H9 (cell line): Measurements from ENCODE around the gene SLC13A5. TPM values are rescaled to one million over a fixed set of nuclear protein-coding genes. Genes with fewer than 3 reads are reported as not detected.

ENCODE experiments used
- DNase-seq: peaks from one replicate; pipeline ENCODE4 v3.0.0-alpha.2; 2017
- H2AFZ ChIP-seq: one replicate; pipeline ENCODE4 v1.6.1; 2013; ENCODE audit warnings: mild to moderate bottlenecking, low read length, control low read depth, moderate library complexity
- H2AK5ac ChIP-seq: 2 replicates; pipeline ENCODE4 v1.6.1; 2013; ENCODE audit warnings: low read length, control low read depth, mixed read lengths; ENCODE audit not compliant: insufficient read length
- H2BK120ac ChIP-seq: one replicate; pipeline ENCODE4 v1.6.1; 2013; ENCODE audit warnings: low read depth, mild to moderate bottlenecking, low read length, control low read depth, inconsistent platforms; ENCODE audit not compliant: poor library complexity, severe bottlenecking
- H2BK12ac ChIP-seq: 2 replicates; pipeline ENCODE4 v1.6.1; 2013; ENCODE audit warnings: low read length, control low read depth, mixed read lengths, low read depth; ENCODE audit not compliant: insufficient read length
- H2BK15ac ChIP-seq: 2 replicates; pipeline ENCODE4 v1.6.1; 2013; ENCODE audit warnings: low read depth, low read length, control low read depth
- H2BK20ac ChIP-seq: one replicate; pipeline ENCODE4 v1.6.1; 2013; ENCODE audit warnings: low read depth, mild to moderate bottlenecking, low read length, control low read depth, inconsistent platforms; ENCODE audit not compliant: poor library complexity, severe bottlenecking
- H2BK5ac ChIP-seq: 2 replicates; pipeline ENCODE4 v1.6.1; 2013; ENCODE audit warnings: low read length, control low read depth, mixed read lengths; ENCODE audit not compliant: insufficient read length
- H3K14ac ChIP-seq: 2 replicates; pipeline ENCODE4 v1.6.1; 2013; ENCODE audit warnings: low read length, control low read depth; ENCODE audit not compliant: insufficient read depth
- H3K18ac ChIP-seq: 2 replicates; pipeline ENCODE4 v1.6.1; 2013; ENCODE audit warnings: low read depth, mild to moderate bottlenecking, mixed read lengths, low read length, control low read depth; ENCODE audit not compliant: insufficient read length
- H3K23ac ChIP-seq: 2 replicates; pipeline ENCODE4 v1.6.1; 2013; ENCODE audit warnings: low read length, control low read depth, mixed read lengths, low read depth; ENCODE audit not compliant: insufficient read length
- H3K23me2 ChIP-seq: 2 replicates; pipeline ENCODE4 v1.6.1; 2013; ENCODE audit warnings: low read depth, mild to moderate bottlenecking, mixed read lengths, low read length, control low read depth; ENCODE audit not compliant: insufficient read length, poor library complexity, severe bottlenecking
- H3K27ac ChIP-seq: 2 replicates; pipeline ENCODE4 v1.5.1; 2013; ENCODE audit warnings: low read length, control low read depth, mixed read lengths, low read depth; ENCODE audit not compliant: insufficient read length
- H3K27me3 ChIP-seq: 2 replicates; pipeline ENCODE4 v1.6.1; 2013; ENCODE audit warnings: low read length, control low read depth, inconsistent platforms; ENCODE audit not compliant: insufficient read depth
- H3K4ac ChIP-seq: 2 replicates; pipeline ENCODE4 v1.6.1; 2013; ENCODE audit warnings: low read depth, mild to moderate bottlenecking, control low read depth, inconsistent platforms, low read length, moderate library complexity
- H3K4me1 ChIP-seq: 2 replicates; pipeline ENCODE4 v1.6.1; 2013; ENCODE audit warnings: low read length, control low read depth, inconsistent platforms; ENCODE audit not compliant: insufficient read depth
- H3K4me2 ChIP-seq: 2 replicates; pipeline ENCODE4 v1.6.1; 2013; ENCODE audit warnings: low read length, control low read depth, mixed read lengths; ENCODE audit not compliant: insufficient read length, insufficient read depth
- H3K56ac ChIP-seq: 2 replicates; pipeline ENCODE4 v1.6.1; 2013; ENCODE audit warnings: low read depth, mild to moderate bottlenecking, mixed read lengths, low read length, control low read depth; ENCODE audit not compliant: insufficient read length
- H3K79me1 ChIP-seq: 2 replicates; pipeline ENCODE4 v1.6.1; 2013; ENCODE audit warnings: low read depth, mild to moderate bottlenecking, moderate library complexity, low read length, control low read depth, inconsistent platforms; ENCODE audit not compliant: insufficient read depth, poor library complexity, severe bottlenecking
- H3K79me2 ChIP-seq: 2 replicates; pipeline ENCODE4 v1.6.1; 2013; ENCODE audit warnings: low read length, control low read depth, inconsistent platforms; ENCODE audit not compliant: insufficient read depth
- H3K9ac ChIP-seq: 2 replicates; pipeline ENCODE4 v1.6.1; 2013; ENCODE audit warnings: low read length, control low read depth, mixed read lengths; ENCODE audit not compliant: insufficient read length; ENCODE audit errors: extremely low read depth
- H3K9me3 ChIP-seq: one replicate; pipeline ENCODE4 v1.6.1; 2013; ENCODE audit warnings: low read depth, low read length, inconsistent platforms; ENCODE audit not compliant: control insufficient read depth
- H3T11ph ChIP-seq: one replicate; pipeline ENCODE4 v1.6.1; 2013; ENCODE audit warnings: mild to moderate bottlenecking, low read length, control low read depth, inconsistent platforms
- H4K20me1 ChIP-seq: one replicate; pipeline ENCODE4 v1.6.1; 2013; ENCODE audit not compliant: control insufficient read depth, insufficient read length, insufficient read depth
- H4K5ac ChIP-seq: 2 replicates; pipeline ENCODE4 v1.6.1; 2013; ENCODE audit warnings: low read depth, mild to moderate bottlenecking, mixed read lengths, low read length, control low read depth; ENCODE audit not compliant: insufficient read length
- H4K8ac ChIP-seq: replicated peaks from 2 replicates; pipeline ENCODE4 v1.6.1; 2013; ENCODE audit warnings: low read length, control low read depth, mixed read lengths, low read depth; ENCODE audit not compliant: insufficient read length
- H4K91ac ChIP-seq: 2 replicates; pipeline ENCODE4 v1.6.1; 2013; ENCODE audit warnings: low read depth, mild to moderate bottlenecking, moderate library complexity, mixed read lengths, low read length, control low read depth; ENCODE audit not compliant: insufficient read length
- H3K27ac Mint-ChIP-seq, 3 experiments: 2 replicates in 2 of 3; 3 replicates in 1 of 3; pipeline ENCODE4 v1.8.0; 2020 to 2021; ENCODE audit warnings: mixed read lengths in 3 of 3, mild to moderate bottlenecking in 1 of 3, moderate library complexity in 1 of 3
- H3K27me3 Mint-ChIP-seq: 2 replicates; pipeline ENCODE4 v1.8.0; 2021; ENCODE audit warnings: low read depth, mild to moderate bottlenecking, moderate library complexity, mixed read lengths
- H3K36me3 Mint-ChIP-seq, 3 experiments: 2 replicates in 2 of 3; 3 replicates in 1 of 3; pipeline ENCODE4 v1.8.0; 2020 to 2021; ENCODE audit warnings: low read depth in 3 of 3, mixed read lengths in 3 of 3; ENCODE audit not compliant: insufficient read depth in 1 of 3
- H3K4me1 Mint-ChIP-seq, 2 experiments: 2 replicates each; pipeline ENCODE4 v1.8.0; 2020; ENCODE audit warnings: mixed read lengths in 2 of 2
- H3K4me3 Mint-ChIP-seq, 2 experiments: 2 replicates in 1 of 2; 3 replicates in 1 of 2; pipeline ENCODE4 v1.8.0; 2020 to 2021; ENCODE audit warnings: mild to moderate bottlenecking in 2 of 2, mixed read lengths in 2 of 2, moderate library complexity in 1 of 2
- H3K9me3 Mint-ChIP-seq, 2 experiments: 2 replicates in 1 of 2; 3 replicates in 1 of 2; pipeline ENCODE4 v1.8.0; 2020; ENCODE audit warnings: mild to moderate bottlenecking in 2 of 2, mixed read lengths in 2 of 2, moderate library complexity in 1 of 2
- WGBS: extraction: QIAGEN DNeasy Blood & Tissue Kit; methylation state at CpG from one replicate; pipeline ENCODE4 v1.1.7; 2013; ENCODE audit warnings: missing lambda C conversion rate, low lambda C conversion rate, mixed read lengths; ENCODE audit not compliant: insufficient read length; ENCODE audit errors: extremely low coverage; 5-methylcytosine and 5-hydroxymethylcytosine counted together
- total RNA-seq: library from RNA; stranded (reverse); gene quantifications from 2 replicates; pipeline ENCODE4 v1.2.1, GENCODE V29; 2021
- TF ChIP-seq, protein P1 (sequence below): fragments of 200-600 bp; sonication (generic); conservative IDR thresholded peaks from 3 replicates; pipeline ENCODE4 v1.8.0; 2021; ENCODE audit warnings: antibody characterized with exemption, mild to moderate bottlenecking

Gene SLC13A5
- total RNA-seq, 1 experiment from 2014 or later, result 1.6 TPM

DNA sequence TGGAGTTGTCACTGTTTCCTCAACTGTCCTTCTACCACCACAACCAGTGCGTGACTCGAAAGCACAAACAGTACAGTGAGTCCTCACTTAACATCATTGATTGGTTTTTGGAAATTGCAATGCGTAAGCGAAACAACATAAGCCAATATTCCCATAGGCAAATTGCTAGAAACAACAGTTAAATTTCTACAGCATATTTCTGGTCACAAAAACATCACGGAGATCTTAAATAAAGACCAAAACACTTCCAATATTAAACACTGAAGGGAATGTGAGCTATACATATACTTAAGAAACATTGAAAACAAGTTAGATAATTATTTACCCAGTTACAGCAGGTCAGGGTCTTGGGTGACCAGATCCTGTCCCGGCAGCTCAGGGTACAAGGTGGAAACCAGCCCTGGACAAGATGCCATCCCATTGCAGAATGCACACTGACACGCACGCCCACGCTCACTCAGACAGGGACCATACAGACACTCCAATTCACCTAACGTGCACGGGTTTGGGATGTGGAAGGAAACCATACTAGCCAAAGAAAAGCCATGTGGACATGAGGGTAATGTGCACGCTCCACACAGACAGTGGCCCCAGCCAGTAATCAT is 4.7 kb downstream of the SLC13A5 start:
- DNase-seq, result no peak
- Histone ChIP-seq H3K79me2 (no peaks in the 10 kb centered on the region), H4K8ac (no peak overlapping the region), H2BK20ac (no peak overlapping the region), H2BK120ac (no peak overlapping the region), H3K9me3 (no peaks in the 10 kb centered on the region), H4K91ac (no peak overlapping the region), H3T11ph (no peak overlapping the region), H3K27ac (no peak overlapping the region), H3K79me1 (no peaks in the 10 kb centered on the region), H3K27me3 (peaks cover 5% of the 10 kb centered on the region; the same call in 1 of the 2 replicates), H4K5ac (no peak overlapping the region), H3K9ac (no peak overlapping the region), H2BK15ac (no peak overlapping the region), H3K14ac (no peak overlapping the region), H3K23me2 (peaks cover 8% of the 10 kb centered on the region), H2BK12ac (no peak overlapping the region), H2BK5ac (no peak overlapping the region), H3K4me2 (no peak overlapping the region), H2AFZ (no peak overlapping the region), H3K23ac (no peak overlapping the region), H3K4me1 (0 out of 2 replicates have a peak, but pooled peaks cover 2% of the 10 kb centered on the region), H2AK5ac (no peak overlapping the region), H3K4ac (no peak overlapping the region), H4K20me1 (no peaks in the 10 kb centered on the region), H3K18ac (no peak overlapping the region), H3K56ac (no peak overlapping the region)
- Mint-ChIP-seq H3K27ac (no peak overlapping the region), H3K9me3 (no peaks in the 10 kb centered on the region; a peak in 3 of 5 replicates), H3K36me3 (no peaks in the 10 kb centered on the region; a peak in 1 of 7 replicates), H3K4me1 (peaks cover 12 to 20% of the 10 kb centered on the region in 2 experiments), H3K4me3 (no peak overlapping the region), H3K27me3 (peaks cover 33% of the 10 kb centered on the region)
- no CpG with 5 or more reads among the region's 12 CpGs for WGBS
- TF ChIP-seq, protein P1, sequence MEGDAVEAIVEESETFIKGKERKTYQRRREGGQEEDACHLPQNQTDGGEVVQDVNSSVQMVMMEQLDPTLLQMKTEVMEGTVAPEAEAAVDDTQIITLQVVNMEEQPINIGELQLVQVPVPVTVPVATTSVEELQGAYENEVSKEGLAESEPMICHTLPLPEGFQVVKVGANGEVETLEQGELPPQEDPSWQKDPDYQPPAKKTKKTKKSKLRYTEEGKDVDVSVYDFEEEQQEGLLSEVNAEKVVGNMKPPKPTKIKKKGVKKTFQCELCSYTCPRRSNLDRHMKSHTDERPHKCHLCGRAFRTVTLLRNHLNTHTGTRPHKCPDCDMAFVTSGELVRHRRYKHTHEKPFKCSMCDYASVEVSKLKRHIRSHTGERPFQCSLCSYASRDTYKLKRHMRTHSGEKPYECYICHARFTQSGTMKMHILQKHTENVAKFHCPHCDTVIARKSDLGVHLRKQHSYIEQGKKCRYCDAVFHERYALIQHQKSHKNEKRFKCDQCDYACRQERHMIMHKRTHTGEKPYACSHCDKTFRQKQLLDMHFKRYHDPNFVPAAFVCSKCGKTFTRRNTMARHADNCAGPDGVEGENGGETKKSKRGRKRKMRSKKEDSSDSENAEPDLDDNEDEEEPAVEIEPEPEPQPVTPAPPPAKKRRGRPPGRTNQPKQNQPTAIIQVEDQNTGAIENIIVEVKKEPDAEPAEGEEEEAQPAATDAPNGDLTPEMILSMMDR, result no peak
